Neural cell (in vitro differentiated cells): Measurements from ENCODE around the gene PRDM4.

ENCODE experiments used
- CTCF ChIP-seq: fragments of 450-650 bp; IDR thresholded peaks from 2 replicates; pipeline ENCODE4 v1.5.1; 2014; ENCODE audit warnings: antibody characterized with exemption, mild to moderate bottlenecking, moderate library complexity; ENCODE audit not compliant: poor library complexity, severe bottlenecking
- EP300 ChIP-seq: fragments of 450-650 bp; conservative IDR thresholded peaks from 2 replicates; pipeline ENCODE4 v1.6.1; 2014; ENCODE audit warnings: antibody characterized with exemption, mild to moderate bottlenecking, moderate library complexity; ENCODE audit not compliant: poor library complexity, severe bottlenecking
- EZH2 ChIP-seq: fragments of 200-600, 300-800 bp; shearing (Covaris generic), sonication (generic); IDR thresholded peaks from 2 replicates; pipeline ENCODE4 v1.6.1; 2014; ENCODE audit warnings: antibody characterized with exemption, low read length, borderline replicate concordance, mild to moderate bottlenecking; ENCODE audit not compliant: insufficient read depth, poor library complexity, severe bottlenecking
- MXI1 ChIP-seq: fragments of 450-650 bp; conservative IDR thresholded peaks from 2 replicates; pipeline ENCODE4 v1.6.1; 2014; ENCODE audit warnings: antibody characterized with exemption, mild to moderate bottlenecking; ENCODE audit not compliant: poor library complexity, severe bottlenecking
- POLR2AphosphoS5 ChIP-seq: IDR thresholded peaks from 2 replicates; pipeline ENCODE4 v1.6.1; 2012
- RAD21 ChIP-seq: fragments of 450-650 bp; conservative IDR thresholded peaks from 2 replicates; pipeline ENCODE4 v1.6.1; 2014; ENCODE audit warnings: antibody characterized with exemption, mild to moderate bottlenecking, moderate library complexity
- REST ChIP-seq: IDR thresholded peaks from 2 replicates; pipeline ENCODE4 v1.6.1; 2012; ENCODE audit warnings: borderline replicate concordance
- TAF1 ChIP-seq: IDR thresholded peaks from 2 replicates; pipeline ENCODE4 v1.6.1; 2012; ENCODE audit warnings: low read depth

- TF ChIP-seq CTCF = no peak
- TF ChIP-seq TAF1 = no peak
- TF ChIP-seq EZH2 = no peak
- peak; percentile 45 for TF ChIP-seq POLR2AphosphoS5
- TF ChIP-seq EP300 = peak; percentile 64
- TF ChIP-seq RAD21 = no peak
- TF ChIP-seq MXI1 = no peak
- TF ChIP-seq REST = no peak
Measured at GRCh38 chr12:107803092-107803491, 42.2 kb upstream of the PRDM4 start.
